Activated naive CD8-positive, alpha-beta T cell treated with anti-CD3 and anti-CD28 coated beads, Interleukin-2, amount 10 ng/mL, durations not matched to agents 7 days and 5 days (primary cell): ENCODE results near the gene FURIN. TPM values are rescaled to one million over a fixed set of nuclear protein-coding genes. Genes with fewer than 3 reads are reported as not detected.
"Not testable (repeated sequence)": the region's sequence is repeated elsewhere in the genome, so short reads cannot be mapped to it uniquely, and the experiment has no call there.

Experiments
- ATAC-seq: fragments of 150-1000 bp; cut with Tn5 transposase; one replicate; pipeline ENCODE4 v1.10.0; 2021; ENCODE audit warnings: low read depth, moderate library complexity
- POLR2A ChIA-PET: fragments of 350-600 bp; sonication (Branson Sonifier 250); formaldehyde crosslinking; loops from one replicate; lab custom pipeline; 2021; ENCODE audit warnings: antibody characterized with exemption; lab: Charles Lee
- DNase-seq: peaks from one replicate; pipeline ENCODE4 v3.0.0; 2021
- H3K27ac Mint-ChIP-seq: one replicate; pipeline ENCODE4 v1.8.0; 2022; ENCODE audit warnings: mild to moderate bottlenecking, mixed read lengths
- H3K27me3 Mint-ChIP-seq: one replicate; pipeline ENCODE4 v1.8.0; 2022; ENCODE audit warnings: mild to moderate bottlenecking, moderate library complexity, mixed read lengths
- H3K36me3 Mint-ChIP-seq: one replicate; pipeline ENCODE4 v1.8.0; 2021; ENCODE audit warnings: mild to moderate bottlenecking, mixed read lengths
- H3K4me1 Mint-ChIP-seq: one replicate; pipeline ENCODE4 v1.8.0; 2021; ENCODE audit warnings: mixed read lengths
- H3K4me3 Mint-ChIP-seq: one replicate; pipeline ENCODE4 v1.8.0; 2022; ENCODE audit warnings: mild to moderate bottlenecking, moderate library complexity, mixed read lengths
- H3K9me3 Mint-ChIP-seq: one replicate; pipeline ENCODE4 v1.8.0; 2021; ENCODE audit warnings: mixed read lengths
- total RNA-seq, 2 experiments: library from RNA; stranded (reverse); gene quantifications; one replicate each; pipeline ENCODE4 v1.2.3, GENCODE V29; 2021

The FURIN gene
- 10 to 100 TPM; 62.2 to 63.5 TPM for total RNA-seq

DNA sequence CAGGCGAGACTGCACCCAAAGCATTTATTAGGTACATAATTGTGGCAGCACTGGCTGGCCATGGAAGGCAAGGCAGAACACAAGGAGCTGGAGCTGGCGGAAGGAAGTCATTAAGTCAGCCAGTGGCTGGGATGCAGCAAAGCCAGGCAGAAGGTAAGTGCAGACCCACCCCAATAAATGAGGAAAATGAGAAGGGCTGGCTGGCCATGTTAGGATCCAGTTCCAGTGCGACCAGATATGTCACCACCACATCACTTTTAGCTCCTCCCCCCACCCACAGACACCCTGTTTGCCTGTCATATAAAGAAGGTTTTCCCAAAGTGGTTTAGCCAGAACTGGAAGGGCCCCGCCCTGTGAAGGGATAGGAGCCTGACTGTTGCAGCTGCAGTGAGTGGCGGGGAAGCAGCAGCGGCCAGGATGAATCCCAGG is at the start of gene FURIN:
TSS of gene FURIN (plus strand) at position 328 of the 429 bp plus-strand sequence. CDS start 7,153 bp downstream, outside the sequence.
- DNase-seq = no peak
- peak within 1 kb of the TSS; percentile 92 for H3K27ac Mint-ChIP-seq
- no peak for ATAC-seq
- H3K9me3 Mint-ChIP-seq = no peaks in the 10 kb centered on the region
- H3K4me3 Mint-ChIP-seq = peak within 1 kb of the TSS; percentile 63
- peaks cover 40% of the 10 kb centered on the region for H3K4me1 Mint-ChIP-seq
- no peaks in the 10 kb centered on the region for H3K27me3 Mint-ChIP-seq
- POLR2A ChIA-PET = interaction anchor here (0.7 to 0.9 kb wide), 2 partner anchors 13 to 17 kb away, joined by 3 to 4 read pairs; no protein-coding TSS in a partner anchor
- peaks cover 4% of the 10 kb centered on the region for H3K36me3 Mint-ChIP-seq

DNA sequence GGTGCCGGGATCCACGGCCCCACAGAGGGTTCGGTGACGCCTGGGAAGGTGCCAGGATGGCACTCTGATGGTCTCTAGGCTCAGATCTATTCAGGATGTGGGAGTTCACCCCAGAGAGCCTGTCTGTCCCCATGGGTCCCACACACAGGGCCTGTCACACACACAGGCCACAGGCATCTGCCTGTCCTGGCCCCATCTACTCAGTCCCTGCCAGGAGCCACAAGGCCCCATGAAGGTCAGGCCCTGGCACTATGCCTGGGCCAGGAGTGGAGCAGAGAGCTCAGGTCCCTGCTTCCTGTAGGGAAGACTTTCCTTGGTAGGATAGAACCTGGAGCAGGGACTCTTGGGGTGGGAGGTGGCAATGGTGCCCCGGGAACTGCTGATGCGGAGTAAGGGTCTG is 49.0 kb upstream of the FURIN start:
- DNase-seq = no peak
- H3K27ac Mint-ChIP-seq = peak overlapping the region; percentile 54
- H3K9me3 Mint-ChIP-seq = no peaks in the 10 kb centered on the region
- POLR2A ChIA-PET = interaction anchor here (3.4 kb wide), 1 partner anchor 33 kb away, joined by 14 read pairs; no protein-coding TSS in a partner anchor
- H3K4me1 Mint-ChIP-seq = peaks cover 48% of the 10 kb centered on the region
- no peak overlapping the region for H3K4me3 Mint-ChIP-seq
- H3K36me3 Mint-ChIP-seq = peaks cover 3% of the 10 kb centered on the region
- H3K27me3 Mint-ChIP-seq = no peaks in the 10 kb centered on the region
- ATAC-seq = no peak

DNA sequence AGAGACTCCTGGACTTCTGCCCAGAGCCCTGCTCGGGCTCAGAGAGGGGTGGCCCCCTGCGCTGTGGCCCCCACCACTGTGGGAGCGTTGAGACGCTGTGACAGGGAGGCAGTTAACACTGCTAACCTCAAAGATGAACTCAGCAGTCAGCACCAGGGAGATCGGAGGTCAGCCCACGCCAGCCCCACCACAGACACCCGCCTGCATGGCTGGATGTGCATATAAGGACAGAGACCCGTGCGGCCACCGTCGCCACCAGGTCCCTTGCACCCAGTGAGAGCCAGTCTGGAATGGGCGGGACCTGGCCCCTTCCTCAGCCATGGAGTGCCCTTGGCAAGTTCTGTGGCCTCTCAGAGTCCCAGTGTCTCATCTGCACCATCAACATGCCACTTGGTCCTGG is 48.5 kb upstream of the FURIN start:
- Mint-ChIP-seq H3K27ac (peak overlapping the region; percentile 54), H3K4me3 (no peak overlapping the region), H3K4me1 (peaks cover 44% of the 10 kb centered on the region), H3K9me3 (no peaks in the 10 kb centered on the region), H3K36me3 (peaks cover 3% of the 10 kb centered on the region), H3K27me3 (no peaks in the 10 kb centered on the region)
- ATAC-seq = no peak
- POLR2A ChIA-PET = interaction anchor here (3.4 kb wide), 1 partner anchor 32 kb away, joined by 14 read pairs; no protein-coding TSS in a partner anchor
- no peak for DNase-seq

DNA sequence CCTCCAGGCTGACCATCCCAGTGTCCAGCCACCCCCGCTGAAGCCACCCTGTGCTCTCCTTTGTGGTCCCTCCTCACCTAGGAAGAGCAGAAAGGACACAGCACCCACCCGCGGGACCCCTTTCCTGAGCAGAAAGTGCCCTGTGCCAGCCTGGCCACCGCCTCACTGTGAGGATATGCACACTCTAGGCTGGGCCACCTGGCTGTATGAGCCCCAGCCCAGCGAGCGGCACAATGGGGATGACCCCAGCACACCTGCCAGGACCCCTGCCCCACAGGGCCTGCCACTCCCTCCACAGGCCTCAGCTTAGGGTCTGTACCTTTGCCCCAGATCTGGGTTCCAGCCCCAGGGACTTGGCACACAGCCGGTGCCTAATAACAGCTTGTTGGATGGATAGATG is 47.9 kb upstream of the FURIN start:
- POLR2A ChIA-PET = no interaction called here
- Mint-ChIP-seq H3K27ac (no peak overlapping the region), H3K9me3 (no peaks in the 10 kb centered on the region), H3K27me3 (no peaks in the 10 kb centered on the region), H3K4me1 (peaks cover 37% of the 10 kb centered on the region), H3K4me3 (no peak overlapping the region), H3K36me3 (peaks cover under 1% of the 10 kb centered on the region)
- no peak for ATAC-seq
- DNase-seq = no peak

DNA sequence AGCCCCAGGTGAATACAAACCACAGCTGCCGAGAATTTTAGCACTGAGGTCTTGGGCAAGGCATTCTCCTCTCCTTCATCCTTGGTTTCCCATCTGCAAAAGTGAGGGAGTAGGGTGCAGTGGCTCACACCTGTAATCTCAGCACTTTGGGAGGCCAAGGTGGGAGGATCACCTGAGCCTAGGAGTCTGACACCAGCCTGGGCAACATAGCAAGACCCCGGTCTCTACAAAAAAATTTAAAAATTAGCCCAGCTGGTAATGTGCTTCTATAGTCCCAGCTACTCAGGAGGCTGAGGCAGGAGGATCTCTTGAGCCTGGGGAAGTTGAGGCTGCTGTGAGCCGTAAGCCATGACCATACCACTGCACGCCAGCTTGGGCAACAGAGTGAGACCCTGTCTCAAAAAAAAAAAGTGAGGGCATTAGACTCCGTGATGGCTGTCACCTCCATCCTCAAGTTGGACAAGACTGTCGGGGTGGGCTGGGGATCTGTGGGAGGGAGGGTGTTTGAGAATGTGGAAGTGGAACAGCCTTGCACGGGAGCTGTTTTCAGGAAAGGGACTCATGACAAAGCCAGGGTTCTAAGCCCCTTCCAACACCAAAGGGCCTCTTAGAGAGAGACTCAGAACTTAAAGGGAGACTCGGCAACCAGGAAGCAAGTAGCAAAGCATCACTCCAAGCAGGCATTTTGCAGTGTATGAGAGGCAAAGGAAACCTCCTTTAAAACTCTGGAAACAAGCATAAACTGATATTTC is 46.0 kb upstream of the FURIN start:
- ATAC-seq = no peak
- Mint-ChIP-seq H3K27me3 (no peaks in the 10 kb centered on the region), H3K27ac (peak overlapping the region; percentile 68), H3K4me3 (no peak overlapping the region), H3K4me1 (peaks cover 26% of the 10 kb centered on the region), H3K9me3 (no peaks in the 10 kb centered on the region), H3K36me3 (no peaks in the 10 kb centered on the region)
- no peak for DNase-seq
- POLR2A ChIA-PET = interaction anchor here (1.0 kb wide), 1 partner anchor 8 kb away, joined by 3 read pairs; no protein-coding TSS in a partner anchor

DNA sequence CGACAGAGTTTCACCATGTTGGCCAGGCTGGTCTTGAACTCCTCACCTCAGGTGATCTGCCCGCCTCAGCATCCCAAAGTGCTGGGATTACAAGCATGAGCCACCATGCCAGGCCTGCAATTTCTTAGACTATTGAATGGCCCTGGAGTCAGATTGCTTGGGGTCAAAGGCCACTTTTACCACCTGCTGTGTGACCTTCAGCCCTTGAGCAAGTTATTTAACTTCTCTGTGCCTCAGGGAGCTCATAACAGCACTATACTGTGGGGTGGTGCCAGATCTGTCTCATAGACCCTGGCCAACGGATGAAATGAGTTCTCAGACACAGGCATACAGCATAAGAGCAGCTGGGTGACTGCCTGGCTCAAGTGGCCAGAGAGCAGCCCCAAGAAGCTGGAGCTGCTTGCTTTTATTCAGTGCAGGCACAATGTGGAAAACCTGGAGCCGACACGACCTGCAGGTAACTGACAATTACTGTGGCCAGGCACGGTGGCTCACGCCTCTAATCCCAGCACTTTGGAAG is 44.9 kb upstream of the FURIN start:
- DNase-seq = no peak
- peaks cover 21% of the 10 kb centered on the region for H3K4me1 Mint-ChIP-seq
- H3K4me3 Mint-ChIP-seq = no peak overlapping the region
- ATAC-seq = no peak
- no peak overlapping the region for H3K27ac Mint-ChIP-seq
- POLR2A ChIA-PET = no interaction called here
- H3K36me3 Mint-ChIP-seq = no peaks in the 10 kb centered on the region
- H3K27me3 Mint-ChIP-seq = no peaks in the 10 kb centered on the region
- no peaks in the 10 kb centered on the region for H3K9me3 Mint-ChIP-seq

DNA sequence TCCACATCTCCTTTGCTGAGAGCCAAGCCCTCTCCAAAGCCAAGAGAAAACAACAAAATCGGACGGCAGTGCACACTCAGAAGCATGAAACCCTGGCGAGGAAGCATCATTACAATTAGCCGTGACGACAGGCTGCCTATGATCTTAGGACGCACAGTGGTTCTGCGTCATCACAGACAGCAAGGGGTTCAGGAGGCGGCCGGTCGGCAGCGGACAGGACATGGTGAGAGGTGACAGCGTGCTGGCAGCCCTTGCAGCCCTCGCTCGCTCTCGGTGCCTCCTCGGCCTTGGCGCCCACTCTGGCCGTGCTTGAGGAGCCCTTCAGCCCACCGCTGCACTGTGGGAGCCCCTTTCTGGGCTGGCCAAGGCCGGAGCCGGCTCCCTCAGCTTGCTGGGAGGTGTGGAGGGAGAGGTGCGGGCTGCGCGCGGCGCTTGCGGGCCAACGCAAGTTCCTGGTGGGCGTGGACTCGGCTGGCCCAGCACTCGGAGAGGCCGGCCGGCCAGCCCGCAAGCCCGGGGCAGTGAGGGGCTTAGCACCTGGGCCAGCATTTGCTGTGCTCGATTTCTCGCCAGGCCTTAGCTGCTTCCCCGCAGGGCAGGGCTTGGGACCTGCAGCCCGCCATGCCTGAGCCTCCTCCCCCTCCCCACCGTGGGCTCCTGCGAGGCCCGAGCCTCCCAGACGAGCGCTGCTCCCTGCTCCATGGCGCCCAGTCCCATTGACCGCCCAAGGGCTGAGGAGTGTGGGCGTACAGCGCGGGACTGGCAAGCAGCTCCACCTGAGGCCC is 43.1 kb upstream of the FURIN start:
- not testable (repeated sequence) for DNase-seq, H3K4me3 Mint-ChIP-seq, H3K27me3 Mint-ChIP-seq, ATAC-seq, H3K9me3 Mint-ChIP-seq, H3K27ac Mint-ChIP-seq, H3K36me3 Mint-ChIP-seq
- peaks cover 24% of the 10 kb centered on the region for H3K4me1 Mint-ChIP-seq
- POLR2A ChIA-PET = interaction anchor here (0.8 to 1.3 kb wide), 2 partner anchors 8 to 9 kb away, joined by 3 to 5 read pairs; no protein-coding TSS in a partner anchor

DNA sequence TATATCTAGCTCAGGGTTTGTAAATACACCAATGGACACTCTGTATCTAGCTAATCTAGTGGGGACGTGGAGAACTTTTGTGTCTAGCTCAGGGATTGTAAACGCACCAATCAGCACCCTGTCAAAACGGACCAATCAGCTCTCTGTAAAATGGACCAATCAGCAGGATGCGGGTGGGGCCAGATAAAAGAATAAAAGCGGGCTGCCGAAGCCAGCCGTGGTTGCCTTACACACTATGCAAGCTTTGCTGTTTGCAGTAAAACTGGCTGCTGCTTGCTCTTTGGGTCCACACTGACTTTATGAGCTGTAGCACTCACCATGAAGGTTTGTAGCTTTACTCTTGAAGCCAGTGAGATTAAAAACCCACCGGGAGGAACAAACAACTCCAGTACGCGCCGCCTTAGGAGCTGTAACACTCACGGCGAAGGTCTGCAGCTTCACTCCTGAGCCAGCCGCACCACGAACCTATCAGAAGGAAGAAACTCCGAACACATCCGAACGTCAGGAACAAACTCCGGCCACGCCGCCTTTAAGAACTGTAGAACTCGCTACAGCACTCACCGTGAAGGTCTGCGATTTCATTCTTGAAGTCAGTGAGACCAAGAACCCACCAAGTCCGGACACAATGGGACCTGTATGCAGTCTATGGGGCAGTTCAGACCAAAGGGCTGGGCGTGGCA is 42.0 kb upstream of the FURIN start:
- H3K27me3 Mint-ChIP-seq, H3K9me3 Mint-ChIP-seq, H3K27ac Mint-ChIP-seq, H3K36me3 Mint-ChIP-seq, H3K4me3 Mint-ChIP-seq, ATAC-seq, DNase-seq: not testable (repeated sequence)
- POLR2A ChIA-PET = interaction anchor here (0.6 to 1.3 kb wide), 3 partner anchors 8 to 22 kb away, joined by 3 to 5 read pairs (median 3); no protein-coding TSS in a partner anchor
- H3K4me1 Mint-ChIP-seq = peaks cover 30% of the 10 kb centered on the region

DNA sequence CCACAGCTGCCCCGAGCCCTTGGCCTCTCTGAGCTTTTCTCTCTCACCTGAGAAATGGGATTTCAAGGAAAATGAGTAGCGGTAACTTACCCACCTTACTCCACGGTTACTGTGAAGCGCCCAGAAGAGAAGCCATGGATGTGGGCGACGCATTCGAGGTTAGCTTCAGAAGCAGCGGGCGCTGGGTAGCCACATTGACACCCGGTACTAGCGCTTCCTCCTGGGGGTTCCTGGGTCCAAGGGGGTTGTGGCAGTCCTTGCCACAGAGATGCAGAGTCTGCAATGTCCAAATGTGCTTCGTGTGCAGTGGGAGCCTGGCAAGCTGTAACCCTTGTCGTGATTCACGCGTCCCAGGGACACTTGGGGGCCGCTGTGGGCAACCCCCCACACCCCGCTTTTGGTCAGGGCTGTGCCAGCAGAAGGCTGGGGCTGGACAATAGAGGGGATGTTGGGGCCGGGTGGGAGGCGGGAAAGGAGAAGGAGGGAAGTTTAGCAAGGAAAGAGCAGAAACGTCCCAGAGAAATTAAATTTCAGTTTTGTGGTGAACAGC is 41.4 kb upstream of the FURIN start:
- POLR2A ChIA-PET = interaction anchor here (0.6 to 1.3 kb wide), 2 partner anchors 9 to 22 kb away, joined by 3 to 5 read pairs; no protein-coding TSS in a partner anchor
- H3K36me3 Mint-ChIP-seq = no peaks in the 10 kb centered on the region
- no peaks in the 10 kb centered on the region for H3K9me3 Mint-ChIP-seq
- no peaks in the 10 kb centered on the region for H3K27me3 Mint-ChIP-seq
- ATAC-seq (no peak), DNase-seq (no peak)
- peaks cover 30% of the 10 kb centered on the region for H3K4me1 Mint-ChIP-seq
- no peak overlapping the region for H3K4me3 Mint-ChIP-seq
- no peak overlapping the region for H3K27ac Mint-ChIP-seq

DNA sequence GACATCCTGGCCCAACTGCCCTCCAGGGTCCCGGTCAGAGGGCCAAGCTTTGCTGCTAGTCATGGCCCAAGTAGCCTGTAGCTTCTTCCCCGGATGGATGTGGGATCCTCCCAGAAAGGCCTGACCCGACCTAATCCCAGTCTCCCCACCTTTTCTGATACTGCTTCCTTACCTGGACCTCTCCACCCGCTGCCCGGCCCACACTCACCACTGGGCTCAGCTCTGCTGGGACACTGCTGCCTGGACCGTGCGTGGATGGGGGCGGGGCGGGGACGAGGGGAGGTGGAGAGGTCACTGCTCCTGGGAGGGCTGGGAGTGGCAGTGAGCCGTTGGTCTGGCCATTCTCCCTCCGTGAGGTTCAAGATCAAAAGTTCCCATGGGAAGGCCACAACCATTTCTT is 40.3 kb upstream of the FURIN start:
- no peak overlapping the region for H3K4me3 Mint-ChIP-seq
- no peaks in the 10 kb centered on the region for H3K27me3 Mint-ChIP-seq
- H3K9me3 Mint-ChIP-seq = no peaks in the 10 kb centered on the region
- DNase-seq (no peak), ATAC-seq (no peak)
- no peaks in the 10 kb centered on the region for H3K36me3 Mint-ChIP-seq
- peaks cover 34% of the 10 kb centered on the region for H3K4me1 Mint-ChIP-seq
- H3K27ac Mint-ChIP-seq = no peak overlapping the region
- POLR2A ChIA-PET = no interaction called here

DNA sequence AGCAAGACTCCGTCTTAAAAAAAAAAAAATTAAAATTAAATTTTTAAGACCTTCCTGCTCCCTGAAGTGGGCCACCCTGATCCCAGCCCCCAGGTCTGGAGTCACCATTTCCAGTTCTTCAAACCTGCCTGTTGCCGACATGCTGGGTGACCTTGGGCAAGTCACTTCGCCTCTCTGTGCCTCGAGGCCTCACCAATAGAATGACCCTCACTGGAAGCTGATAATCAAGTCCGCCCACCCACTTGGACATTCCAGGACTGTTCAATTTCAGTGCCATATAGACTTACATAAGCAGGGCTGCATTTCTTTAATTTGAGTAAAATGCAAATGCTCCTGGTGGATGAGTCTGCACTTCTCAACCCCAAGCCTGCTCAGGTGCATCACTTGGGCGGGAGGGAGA is 39.3 kb upstream of the FURIN start:
- Mint-ChIP-seq H3K27me3 (no peaks in the 10 kb centered on the region), H3K27ac (peak overlapping the region; percentile 92), H3K9me3 (no peaks in the 10 kb centered on the region), H3K36me3 (no peaks in the 10 kb centered on the region), H3K4me1 (peaks cover 35% of the 10 kb centered on the region), H3K4me3 (no peak overlapping the region)
- POLR2A ChIA-PET = interaction anchor here (1.1 to 2.0 kb wide), 2 partner anchors 13 to 18 kb away, joined by 6 to 22 read pairs; no protein-coding TSS in a partner anchor
- no peak for DNase-seq
- no peak for ATAC-seq

DNA sequence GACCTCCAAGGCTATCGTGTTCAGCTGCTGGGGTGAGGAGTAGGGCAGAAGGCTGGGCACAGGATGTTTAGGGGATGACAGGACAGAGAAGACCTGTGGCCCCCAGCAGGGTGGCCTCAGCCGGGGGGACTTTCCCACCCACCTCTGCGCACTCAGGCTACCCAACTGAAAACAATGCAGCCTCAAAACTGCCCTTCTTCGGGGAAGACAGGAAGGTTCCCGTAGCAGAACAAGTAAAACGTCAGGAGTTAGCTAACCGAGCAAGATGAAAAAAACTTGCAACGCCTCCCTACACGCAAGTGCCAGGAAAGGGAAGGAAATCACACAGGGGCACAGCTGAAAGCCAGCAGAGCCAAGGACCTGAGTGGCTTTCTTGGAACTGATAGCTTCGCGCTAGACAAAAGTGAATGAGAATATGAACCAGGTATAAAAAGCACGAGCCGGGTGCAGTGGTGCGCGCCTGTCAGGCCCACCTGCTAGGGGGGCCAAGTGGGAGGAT is 38.4 kb upstream of the FURIN start:
- ATAC-seq = peak; percentile 83
- H3K27me3 Mint-ChIP-seq = no peaks in the 10 kb centered on the region
- peak overlapping the region; percentile 92 for H3K27ac Mint-ChIP-seq
- POLR2A ChIA-PET = interaction anchor here (0.8 to 2.1 kb wide), 7 partner anchors 8 to 112 kb away, joined by 3 to 23 read pairs (median 6); no protein-coding TSS in a partner anchor
- H3K9me3 Mint-ChIP-seq = no peaks in the 10 kb centered on the region
- peak overlapping the region; percentile 73 for H3K4me3 Mint-ChIP-seq
- no peaks in the 10 kb centered on the region for H3K36me3 Mint-ChIP-seq
- peaks cover 35% of the 10 kb centered on the region for H3K4me1 Mint-ChIP-seq
- peak; percentile 64 for DNase-seq
